ENCODE results near the gene HIVEP3.

Gene HIVEP3

DNA sequence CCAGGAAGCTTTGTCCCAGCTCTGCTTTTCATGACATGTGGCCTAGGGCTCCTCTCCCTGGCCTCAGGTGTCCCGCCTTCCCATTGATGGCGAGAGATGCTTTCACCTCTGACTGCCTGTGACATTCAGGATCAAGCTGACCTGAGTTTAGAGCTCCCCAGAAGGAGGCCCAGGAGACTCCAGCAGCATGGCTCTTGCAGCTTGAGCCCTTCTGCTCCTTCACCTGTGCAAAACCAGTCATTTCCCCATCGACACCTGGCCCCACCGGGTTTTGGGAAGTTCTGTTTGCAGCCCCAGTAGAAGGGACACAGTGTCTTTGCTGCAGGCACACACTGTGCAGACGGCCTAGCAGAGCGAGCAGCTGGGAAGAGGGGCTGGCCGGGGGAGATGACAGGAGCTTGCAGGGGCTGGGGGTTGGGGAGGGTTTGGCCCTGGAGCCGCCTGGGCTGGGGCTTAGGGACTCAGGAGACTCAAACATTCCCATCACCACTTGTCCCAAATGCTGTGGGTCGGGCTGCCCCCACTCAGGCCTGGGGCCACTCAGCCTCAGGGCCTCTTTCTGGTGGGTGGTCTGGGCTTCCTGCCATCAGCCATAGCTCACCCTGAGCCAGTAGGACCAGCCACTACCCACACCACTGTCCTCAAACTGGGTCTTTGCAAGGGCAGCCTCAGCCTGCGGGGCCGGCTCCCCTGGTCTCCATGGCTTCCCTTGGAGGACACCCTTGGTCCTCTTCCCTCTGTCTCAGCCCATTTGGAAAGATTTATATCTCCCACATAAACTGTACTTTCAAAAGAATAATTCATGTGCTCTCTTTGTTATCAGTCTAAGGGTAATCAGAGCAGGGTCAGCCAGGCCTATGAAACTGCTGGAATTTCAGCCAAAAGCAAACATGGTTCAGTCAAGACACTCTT, 430.4 kb downstream of the HIVEP3 start:
- no peak for TF ChIP-seq POLR2AphosphoS5 (IDR thresholded peaks at IDR 0.05; ENCODE audit: low read depth, low read length)
- no peak for TF ChIP-seq TAF1 (IDR thresholded peaks at IDR 0.05; ENCODE audit: borderline replicate concordance, insufficient read depth, low read length)
- TF ChIP-seq, protein P1, sequence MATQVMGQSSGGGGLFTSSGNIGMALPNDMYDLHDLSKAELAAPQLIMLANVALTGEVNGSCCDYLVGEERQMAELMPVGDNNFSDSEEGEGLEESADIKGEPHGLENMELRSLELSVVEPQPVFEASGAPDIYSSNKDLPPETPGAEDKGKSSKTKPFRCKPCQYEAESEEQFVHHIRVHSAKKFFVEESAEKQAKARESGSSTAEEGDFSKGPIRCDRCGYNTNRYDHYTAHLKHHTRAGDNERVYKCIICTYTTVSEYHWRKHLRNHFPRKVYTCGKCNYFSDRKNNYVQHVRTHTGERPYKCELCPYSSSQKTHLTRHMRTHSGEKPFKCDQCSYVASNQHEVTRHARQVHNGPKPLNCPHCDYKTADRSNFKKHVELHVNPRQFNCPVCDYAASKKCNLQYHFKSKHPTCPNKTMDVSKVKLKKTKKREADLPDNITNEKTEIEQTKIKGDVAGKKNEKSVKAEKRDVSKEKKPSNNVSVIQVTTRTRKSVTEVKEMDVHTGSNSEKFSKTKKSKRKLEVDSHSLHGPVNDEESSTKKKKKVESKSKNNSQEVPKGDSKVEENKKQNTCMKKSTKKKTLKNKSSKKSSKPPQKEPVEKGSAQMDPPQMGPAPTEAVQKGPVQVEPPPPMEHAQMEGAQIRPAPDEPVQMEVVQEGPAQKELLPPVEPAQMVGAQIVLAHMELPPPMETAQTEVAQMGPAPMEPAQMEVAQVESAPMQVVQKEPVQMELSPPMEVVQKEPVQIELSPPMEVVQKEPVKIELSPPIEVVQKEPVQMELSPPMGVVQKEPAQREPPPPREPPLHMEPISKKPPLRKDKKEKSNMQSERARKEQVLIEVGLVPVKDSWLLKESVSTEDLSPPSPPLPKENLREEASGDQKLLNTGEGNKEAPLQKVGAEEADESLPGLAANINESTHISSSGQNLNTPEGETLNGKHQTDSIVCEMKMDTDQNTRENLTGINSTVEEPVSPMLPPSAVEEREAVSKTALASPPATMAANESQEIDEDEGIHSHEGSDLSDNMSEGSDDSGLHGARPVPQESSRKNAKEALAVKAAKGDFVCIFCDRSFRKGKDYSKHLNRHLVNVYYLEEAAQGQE (IDR thresholded peaks at IDR 0.05; ENCODE audit: insufficient read depth in 1 of 2, low read depth in 2 of 2, low read length in 2 of 2): no peak

DNA sequence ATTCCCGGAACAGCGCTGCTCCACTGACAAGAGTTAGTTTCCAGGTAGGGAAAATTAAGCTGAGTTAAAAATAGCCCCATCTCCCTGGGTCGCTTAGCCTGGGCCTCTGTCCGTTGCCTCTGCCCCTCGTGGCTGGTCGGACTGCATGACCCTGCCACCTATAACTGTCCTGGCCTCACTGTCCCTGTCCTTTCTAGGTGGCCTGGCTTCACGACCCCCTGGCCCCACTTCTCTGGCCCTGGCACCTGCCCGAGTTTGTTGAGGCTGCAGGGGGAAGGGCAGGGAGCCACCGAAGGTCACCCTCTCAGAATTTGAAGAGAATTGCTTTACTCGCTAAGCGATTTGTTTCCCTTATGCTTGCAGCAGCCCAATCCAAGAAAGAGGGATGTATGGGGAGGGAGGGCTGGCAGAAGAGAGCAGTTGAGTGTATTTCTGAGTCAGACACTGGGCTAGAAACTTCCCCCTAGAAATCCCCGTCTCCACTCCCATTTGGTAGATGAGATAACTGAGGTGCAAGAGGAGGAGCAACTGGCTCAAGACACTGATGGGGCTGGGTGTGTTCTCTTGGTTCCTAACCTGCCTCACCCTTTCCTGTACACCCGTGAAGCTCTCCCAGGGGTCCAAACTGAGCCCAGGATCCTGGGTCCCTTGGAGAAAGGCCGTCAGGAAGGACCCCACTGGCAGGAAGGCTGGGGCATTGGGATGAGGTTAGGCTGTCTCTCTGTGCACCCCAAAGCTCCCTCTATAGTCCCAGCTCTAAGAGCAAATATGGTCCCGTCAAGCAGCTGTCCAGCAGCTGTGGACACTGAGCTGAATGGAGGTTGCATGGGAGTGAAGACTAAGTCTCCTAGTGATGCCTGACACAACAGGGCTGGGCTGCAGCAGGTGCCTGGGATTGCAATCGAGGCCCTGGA, 431.3 kb downstream of the HIVEP3 start:
- TF ChIP-seq FOXP2 (optimal IDR thresholded peaks at IDR 0.05; ENCODE audit: borderline replicate concordance, extremely low read depth, extremely low read length, insufficient read depth): no peak
- TF ChIP-seq POLR2AphosphoS5 (IDR thresholded peaks at IDR 0.05; ENCODE audit: low read depth, low read length): no peak
- TF ChIP-seq, protein P1 (IDR thresholded peaks at IDR 0.05; ENCODE audit: insufficient read depth in 1 of 2, low read depth in 2 of 2, low read length in 2 of 2): peak; percentile 71 to 83
- no peak for TF ChIP-seq SIN3A (IDR thresholded peaks at IDR 0.05; ENCODE audit: borderline replicate concordance, insufficient read depth, low read length)
- no peak for TF ChIP-seq TAF1 (IDR thresholded peaks at IDR 0.05; ENCODE audit: borderline replicate concordance, insufficient read depth, low read length)

DNA sequence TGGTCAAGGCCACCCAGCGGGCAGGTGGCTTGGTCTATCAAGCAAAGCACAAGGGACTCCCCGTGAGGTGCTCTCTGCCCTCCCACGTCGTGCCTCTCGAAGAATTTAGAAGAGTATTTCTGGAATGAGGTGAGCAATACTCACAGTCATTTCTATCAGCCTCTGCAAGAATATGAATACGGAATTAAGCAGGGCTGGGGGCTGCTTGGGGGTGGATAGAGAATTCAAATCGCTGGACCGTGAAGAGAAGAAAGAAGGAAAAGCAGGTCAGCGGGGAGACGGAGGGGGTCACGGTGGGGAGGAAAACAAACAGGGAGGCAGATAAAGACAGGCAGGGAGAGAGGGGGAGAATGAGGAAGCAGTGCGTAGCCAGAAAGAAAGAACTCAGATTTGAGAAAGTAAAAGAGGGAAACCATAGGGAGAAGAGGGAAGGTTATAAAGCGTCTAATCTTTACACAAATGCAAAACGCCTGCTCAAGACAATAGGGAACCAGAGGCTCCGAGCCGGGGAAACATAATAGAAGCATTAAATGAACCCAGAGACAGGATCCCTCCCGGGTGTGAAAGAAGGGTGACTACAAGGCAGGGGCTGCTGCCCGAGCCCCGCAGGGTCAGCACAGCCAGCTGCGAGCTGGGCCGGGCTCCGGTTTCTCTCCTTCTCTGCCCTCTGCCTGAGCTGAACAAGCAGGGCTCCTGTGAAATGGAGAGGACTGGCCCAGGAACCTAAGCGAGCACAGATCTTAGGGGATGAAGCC, 432.2 kb downstream of the HIVEP3 start:
- no peak for TF ChIP-seq TAF1 (IDR thresholded peaks at IDR 0.05; ENCODE audit: borderline replicate concordance, insufficient read depth, low read length)
- TF ChIP-seq FOXP2 (optimal IDR thresholded peaks at IDR 0.05; ENCODE audit: borderline replicate concordance, extremely low read depth, extremely low read length, insufficient read depth): no peak
- TF ChIP-seq POLR2AphosphoS5 (IDR thresholded peaks at IDR 0.05; ENCODE audit: low read depth, low read length): no peak
- no peak for TF ChIP-seq SIN3A (IDR thresholded peaks at IDR 0.05; ENCODE audit: borderline replicate concordance, insufficient read depth, low read length)
- TF ChIP-seq, protein P1 (IDR thresholded peaks at IDR 0.05; ENCODE audit: insufficient read depth in 1 of 2, low read depth in 2 of 2, low read length in 2 of 2): no peak

DNA sequence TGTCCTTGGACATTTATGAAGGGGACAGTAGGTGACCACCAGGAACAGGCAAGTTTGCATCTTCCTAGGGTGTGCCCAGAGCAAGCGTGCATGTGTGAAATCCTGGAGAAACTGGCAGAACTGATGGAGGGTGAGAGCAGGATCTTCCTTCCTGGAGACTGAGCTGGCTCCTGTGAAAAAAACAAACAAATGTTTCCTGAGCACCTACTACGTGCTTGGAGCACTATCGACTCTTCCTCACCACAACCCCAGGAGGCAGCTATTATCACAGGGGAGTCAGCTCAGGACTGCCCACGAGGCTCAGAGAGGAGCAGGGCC, 432.7 kb downstream of the HIVEP3 start:
- TF ChIP-seq POLR2AphosphoS5 (IDR thresholded peaks at IDR 0.05; ENCODE audit: low read depth, low read length) (no peak), FOXP2 (optimal IDR thresholded peaks at IDR 0.05; ENCODE audit: borderline replicate concordance, extremely low read depth, extremely low read length, insufficient read depth) (no peak), SIN3A (IDR thresholded peaks at IDR 0.05; ENCODE audit: borderline replicate concordance, insufficient read depth, low read length) (no peak), TAF1 (IDR thresholded peaks at IDR 0.05; ENCODE audit: borderline replicate concordance, insufficient read depth, low read length) (no peak)
- TF ChIP-seq, protein P1 (IDR thresholded peaks at IDR 0.05; ENCODE audit: insufficient read depth in 1 of 2, low read depth in 2 of 2, low read length in 2 of 2): no peak
